ENCODE results near the gene FEN1. TPM values are rescaled to one million over a fixed set of nuclear protein-coding genes. Genes with fewer than 3 reads are reported as not detected.
A peak's percentile ranks its signal among the peaks of the same experiment; 100 is the strongest.

Gene FEN1
- total and polyA plus RNA-seq, 4 donors = 4.5 to 46.5 (median 9.5) TPM

- no peak for TF ChIP-seq ATF3 (IDR thresholded peaks at IDR 0.05)
- DNase-seq (ENCODE audit: low spot score) = peak; percentile 55
- peaks cover 0 to 33% (median 2%) of the 10 kb centered on the region in 4 donors for H3K36me3 ChIP-seq (ENCODE audit: control insufficient read depth in 4 of 4, insufficient read depth in 3 of 4, low read depth in 1 of 4, low read length in 3 of 4)
- H3K4me3 ChIP-seq (ENCODE audit: low read depth in 1 of 3, low read length in 3 of 3) = no peak overlapping the region
- peaks cover 0 to 3% (median 2%) of the 10 kb centered on the region in 4 donors for H3K4me1 ChIP-seq (ENCODE audit: control insufficient read depth in 4 of 4, insufficient read depth in 4 of 4, low read length in 3 of 4)
- H3K27ac ChIP-seq (ENCODE audit: low read depth in 1 of 2, low read length in 2 of 2) = no peak overlapping the region
- 71% methylated on average over 67 of the region's 67 CpGs for WGBS
- no peaks in the 10 kb centered on the region for H3K27me3 ChIP-seq (ENCODE audit: control insufficient read depth in 4 of 4, insufficient read depth in 4 of 4, low read length in 3 of 4)
- no peak overlapping the region for H3K9ac ChIP-seq (ENCODE audit: low read depth in 1 of 2, low read length in 2 of 2)
- H3K9me3 ChIP-seq (ENCODE audit: control insufficient read depth in 4 of 4, low read length in 3 of 4) = no peaks in the 10 kb centered on the region
Observed at GRCh38 chr11:61777234-61778090, 15.2 kb upstream of the FEN1 start.

- no peaks in the 10 kb centered on the region for H3K4me1 ChIP-seq (ENCODE audit: control insufficient read depth in 4 of 4, insufficient read depth in 4 of 4, low read length in 3 of 4)
- no peak overlapping the region for H3K27ac ChIP-seq (ENCODE audit: low read depth in 1 of 2, low read length in 2 of 2)
- no peak for DNase-seq (ENCODE audit: low spot score)
- H3K9ac ChIP-seq (ENCODE audit: low read depth in 1 of 2, low read length in 2 of 2) = no peak overlapping the region
- H3K36me3 ChIP-seq (ENCODE audit: control insufficient read depth in 4 of 4, insufficient read depth in 3 of 4, low read depth in 1 of 4, low read length in 3 of 4) = peaks cover 0 to 42% (median 5%) of the 10 kb centered on the region in 4 donors
- WGBS = 90% methylated on average over 11 of the region's 11 CpGs
- no peaks in the 10 kb centered on the region for H3K9me3 ChIP-seq (ENCODE audit: control insufficient read depth in 4 of 4, low read length in 3 of 4)
- no peaks in the 10 kb centered on the region for H3K27me3 ChIP-seq (ENCODE audit: control insufficient read depth in 4 of 4, insufficient read depth in 4 of 4, low read length in 3 of 4)
- TF ChIP-seq JUND (IDR thresholded peaks at IDR 0.05) = no peak
- TF ChIP-seq ZBTB33 (IDR thresholded peaks at IDR 0.05) = no peak
- no peak for TF ChIP-seq FOXA1 (IDR thresholded peaks at IDR 0.05)
- no peak overlapping the region for H3K4me3 ChIP-seq (ENCODE audit: low read depth in 1 of 3, low read length in 3 of 3)
Observed at GRCh38 chr11:61778357-61778886, 14.3 kb upstream of the FEN1 start.

GRCh38 chr11:61778920-61779650 lies 13.6 kb upstream of the FEN1 start:
- H3K27me3 ChIP-seq (ENCODE audit: control insufficient read depth in 4 of 4, insufficient read depth in 4 of 4, low read length in 3 of 4) = no peaks in the 10 kb centered on the region
- no peaks in the 10 kb centered on the region for H3K4me1 ChIP-seq (ENCODE audit: control insufficient read depth in 4 of 4, insufficient read depth in 4 of 4, low read length in 3 of 4)
- DNase-seq (ENCODE audit: low spot score) = no peak
- no peak overlapping the region for H3K4me3 ChIP-seq (ENCODE audit: low read depth in 1 of 3, low read length in 3 of 3)
- no peak overlapping the region for H3K27ac ChIP-seq (ENCODE audit: low read depth in 1 of 2, low read length in 2 of 2)
- H3K36me3 ChIP-seq (ENCODE audit: control insufficient read depth in 4 of 4, insufficient read depth in 3 of 4, low read depth in 1 of 4, low read length in 3 of 4) = peaks cover 0 to 49% (median 6%) of the 10 kb centered on the region in 4 donors
- H3K9ac ChIP-seq (ENCODE audit: low read depth in 1 of 2, low read length in 2 of 2) = no peak overlapping the region
- no peaks in the 10 kb centered on the region for H3K9me3 ChIP-seq (ENCODE audit: control insufficient read depth in 4 of 4, low read length in 3 of 4)
- 93% methylated on average over 24 of the region's 24 CpGs for WGBS
- TF ChIP-seq FOXA1 (IDR thresholded peaks at IDR 0.05) (no peak), YY1 (IDR thresholded peaks at IDR 0.05) (no peak), SP1 (IDR thresholded peaks at IDR 0.05) (no peak), FOXA2 (IDR thresholded peaks at IDR 0.05) (no peak), REST (IDR thresholded peaks at IDR 0.05) (no peak), NR2F2 (IDR thresholded peaks at IDR 0.05) (no peak), JUND (IDR thresholded peaks at IDR 0.05) (no peak), GABPA (IDR thresholded peaks at IDR 0.05 in 1 of 2, conservative IDR thresholded peaks at IDR 0.05 in 1 of 2) (no peak), MAX (IDR thresholded peaks at IDR 0.05) (no peak), RAD21 (IDR thresholded peaks at IDR 0.05) (no peak), CTCF (IDR thresholded peaks at IDR 0.05; ENCODE audit: low read depth, low read length, missing input control) (no peak), ATF3 (IDR thresholded peaks at IDR 0.05) (no peak), ZBTB33 (IDR thresholded peaks at IDR 0.05) (no peak)

Data from liver (tissue), 9 donors.